Activated naive CD8-positive, alpha-beta T cell (primary cell): ENCODE results near the gene CDH1.
"Not testable (repeated sequence)": the region's sequence is repeated elsewhere in the genome, so short reads cannot be mapped to it uniquely, and the experiment has no call there.

Experiments used
- H3K27ac Mint-ChIP-seq: one replicate; pipeline ENCODE4 v1.8.0; 2021; ENCODE audit warnings: mixed read lengths
- H3K27me3 Mint-ChIP-seq: one replicate; pipeline ENCODE4 v1.8.0; 2021; ENCODE audit warnings: mixed read lengths
- H3K36me3 Mint-ChIP-seq: one replicate; pipeline ENCODE4 v1.8.0; 2021; ENCODE audit warnings: mixed read lengths
- H3K4me1 Mint-ChIP-seq: one replicate; pipeline ENCODE4 v1.8.0; 2021; ENCODE audit warnings: low read depth, mixed read lengths
- H3K4me3 Mint-ChIP-seq: one replicate; pipeline ENCODE4 v1.8.0; 2021; ENCODE audit warnings: mild to moderate bottlenecking, mixed read lengths
- H3K9me3 Mint-ChIP-seq: one replicate; pipeline ENCODE4 v1.8.0; 2021; ENCODE audit warnings: low read depth, mixed read lengths

The CDH1 gene

DNA sequence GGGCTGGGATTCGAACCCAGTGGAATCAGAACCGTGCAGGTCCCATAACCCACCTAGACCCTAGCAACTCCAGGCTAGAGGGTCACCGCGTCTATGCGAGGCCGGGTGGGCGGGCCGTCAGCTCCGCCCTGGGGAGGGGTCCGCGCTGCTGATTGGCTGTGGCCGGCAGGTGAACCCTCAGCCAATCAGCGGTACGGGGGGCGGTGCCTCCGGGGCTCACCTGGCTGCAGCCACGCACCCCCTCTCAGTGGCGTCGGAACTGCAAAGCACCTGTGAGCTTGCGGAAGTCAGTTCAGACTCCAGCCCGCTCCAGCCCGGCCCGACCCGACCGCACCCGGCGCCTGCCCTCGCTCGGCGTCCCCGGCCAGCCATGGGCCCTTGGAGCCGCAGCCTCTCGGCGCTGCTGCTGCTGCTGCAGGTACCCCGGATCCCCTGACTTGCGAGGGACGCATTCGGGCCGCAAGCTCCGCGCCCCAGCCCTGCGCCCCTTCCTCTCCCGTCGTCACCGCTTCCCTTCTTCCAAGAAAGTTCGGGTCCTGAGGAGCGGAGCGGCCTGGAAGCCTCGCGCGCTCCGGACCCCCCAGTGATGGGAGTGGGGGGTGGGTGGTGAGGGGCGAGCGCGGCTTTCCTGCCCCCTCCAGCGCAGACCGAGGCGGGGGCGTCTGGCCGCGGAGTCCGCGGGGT, at the start of gene CDH1:
Gene CDH1 (plus strand): TSS at position 247 of the 684 bp plus-strand sequence. CDS start 124 bp downstream, at position 371.
- Mint-ChIP-seq H3K9me3 (no peaks in the 10 kb centered on the region), H3K27me3 (peaks cover 15% of the 10 kb centered on the region), H3K27ac (no peak within 1 kb of the TSS)

DNA sequence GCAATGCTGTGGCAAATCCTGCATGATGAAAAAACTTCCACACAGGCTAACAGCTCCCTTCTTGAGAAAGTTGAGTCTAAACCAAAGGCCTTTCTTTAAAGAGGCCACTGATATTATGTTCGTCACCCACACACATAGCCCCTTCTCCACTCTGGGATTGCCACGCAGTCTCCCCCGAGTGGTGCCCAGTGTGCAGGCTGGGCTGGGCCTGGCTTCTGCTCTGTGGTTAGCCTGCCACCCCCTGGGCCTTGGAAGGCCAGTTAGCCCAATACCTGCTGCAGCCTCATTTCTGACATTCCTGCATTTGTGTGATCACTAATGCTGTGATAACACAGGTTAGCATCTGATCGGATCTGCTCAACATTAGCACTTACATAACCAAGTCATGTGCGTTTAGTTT, 47.2 kb upstream of the CDH1 start:
- Mint-ChIP-seq H3K27ac (no peak overlapping the region), H3K4me3 (no peak overlapping the region)

More for the DNA sequence above, at the start of gene CDH1:
- H3K36me3 Mint-ChIP-seq: no peaks in the 10 kb centered on the region
- H3K4me1 Mint-ChIP-seq: peaks cover 5% of the 10 kb centered on the region
- H3K4me3 Mint-ChIP-seq: peak within 1 kb of the TSS; percentile 81

DNA sequence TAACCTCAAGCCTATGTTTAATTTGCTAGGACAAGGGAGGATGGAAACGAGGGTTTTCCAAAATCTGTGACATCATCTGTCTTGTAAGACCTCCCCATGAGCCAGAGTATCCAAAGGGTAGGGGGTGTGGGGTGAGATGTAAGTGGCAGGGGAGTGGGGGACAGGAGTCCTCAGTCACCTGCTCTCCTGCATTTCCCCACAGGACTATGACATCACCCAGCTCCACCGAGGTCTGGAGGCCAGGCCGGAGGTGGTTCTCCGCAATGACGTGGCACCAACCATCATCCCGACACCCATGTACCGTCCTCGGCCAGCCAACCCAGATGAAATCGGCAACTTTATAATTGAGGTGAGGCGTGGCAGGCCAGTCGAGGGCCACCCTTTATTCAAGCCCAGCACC, 41.5 kb upstream of the CDH1 start:
- H3K9me3 Mint-ChIP-seq: no peaks in the 10 kb centered on the region
- H3K36me3 Mint-ChIP-seq: no peaks in the 10 kb centered on the region
- H3K27ac Mint-ChIP-seq: no peak overlapping the region
- H3K4me1 Mint-ChIP-seq: no peaks in the 10 kb centered on the region
- H3K4me3 Mint-ChIP-seq: no peak overlapping the region
- no peaks in the 10 kb centered on the region for H3K27me3 Mint-ChIP-seq

More for the DNA sequence above, 47.2 kb upstream of the CDH1 start:
- H3K36me3 Mint-ChIP-seq: no peaks in the 10 kb centered on the region
- H3K27me3 Mint-ChIP-seq: no peaks in the 10 kb centered on the region
- H3K4me1 Mint-ChIP-seq: no peaks in the 10 kb centered on the region
- H3K9me3 Mint-ChIP-seq: no peaks in the 10 kb centered on the region

DNA sequence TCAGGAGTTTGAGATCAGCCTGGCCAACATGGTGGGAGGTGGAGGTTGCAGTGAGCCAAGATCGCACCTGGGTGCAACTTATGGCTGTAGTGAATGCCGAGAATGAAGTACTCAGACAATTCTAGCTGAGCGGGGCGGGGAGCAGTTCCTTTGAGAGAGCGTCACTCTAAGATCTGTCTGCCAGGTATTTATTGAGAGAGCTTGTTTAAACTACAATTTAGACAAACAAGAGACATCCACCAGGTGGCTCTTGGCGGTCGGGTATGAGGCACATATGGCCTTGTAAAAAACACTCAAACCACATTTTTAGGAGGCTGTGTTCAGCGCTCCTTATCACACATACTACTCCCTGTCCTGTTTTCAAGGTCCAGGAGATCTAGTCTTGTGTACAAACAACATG, 40.6 kb upstream of the CDH1 start:
- Mint-ChIP-seq H3K27ac (no peak overlapping the region), H3K4me1 (no peaks in the 10 kb centered on the region), H3K36me3 (no peaks in the 10 kb centered on the region), H3K27me3 (no peaks in the 10 kb centered on the region), H3K9me3 (no peaks in the 10 kb centered on the region), H3K4me3 (no peak overlapping the region)

DNA sequence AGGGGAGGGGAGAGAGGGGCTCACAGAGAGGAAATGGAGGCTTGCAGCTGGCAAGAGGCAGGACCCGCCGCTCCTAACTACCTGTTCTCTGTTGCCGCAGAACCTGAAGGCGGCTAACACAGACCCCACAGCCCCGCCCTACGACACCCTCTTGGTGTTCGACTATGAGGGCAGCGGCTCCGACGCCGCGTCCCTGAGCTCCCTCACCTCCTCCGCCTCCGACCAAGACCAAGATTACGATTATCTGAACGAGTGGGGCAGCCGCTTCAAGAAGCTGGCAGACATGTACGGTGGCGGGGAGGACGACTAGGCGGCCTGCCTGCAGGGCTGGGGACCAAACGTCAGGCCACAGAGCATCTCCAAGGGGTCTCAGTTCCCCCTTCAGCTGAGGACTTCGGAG, 39.0 kb upstream of the CDH1 start:
- Mint-ChIP-seq H3K4me3 (no peak overlapping the region), H3K27me3 (no peaks in the 10 kb centered on the region), H3K36me3 (no peaks in the 10 kb centered on the region), H3K9me3 (no peaks in the 10 kb centered on the region), H3K4me1 (no peaks in the 10 kb centered on the region), H3K27ac (no peak overlapping the region)

DNA sequence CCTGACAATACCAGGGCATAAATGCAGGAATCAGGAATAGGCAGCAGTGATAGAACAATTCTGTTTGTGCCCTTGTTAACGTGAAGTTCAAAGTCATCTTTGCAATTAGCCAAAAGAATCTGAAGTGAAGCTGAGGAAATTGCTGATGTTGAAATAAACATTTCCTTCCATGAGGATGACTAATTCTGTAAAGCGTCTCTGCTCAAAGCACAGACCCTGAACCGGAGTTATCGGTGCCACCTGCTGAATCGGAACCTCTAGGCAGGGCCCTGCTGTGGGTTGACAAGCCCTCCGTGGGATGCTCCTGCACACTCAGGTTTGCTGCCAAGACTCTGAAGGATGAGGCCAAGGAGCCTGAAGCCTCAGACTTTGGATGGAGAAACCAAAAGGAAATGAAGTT, 37.0 kb upstream of the CDH1 start:
- no peak overlapping the region for H3K4me3 Mint-ChIP-seq
- peaks cover 2% of the 10 kb centered on the region for H3K27me3 Mint-ChIP-seq
- H3K4me1 Mint-ChIP-seq: no peaks in the 10 kb centered on the region
- no peaks in the 10 kb centered on the region for H3K9me3 Mint-ChIP-seq
- H3K36me3 Mint-ChIP-seq: no peaks in the 10 kb centered on the region
- no peak overlapping the region for H3K27ac Mint-ChIP-seq

DNA sequence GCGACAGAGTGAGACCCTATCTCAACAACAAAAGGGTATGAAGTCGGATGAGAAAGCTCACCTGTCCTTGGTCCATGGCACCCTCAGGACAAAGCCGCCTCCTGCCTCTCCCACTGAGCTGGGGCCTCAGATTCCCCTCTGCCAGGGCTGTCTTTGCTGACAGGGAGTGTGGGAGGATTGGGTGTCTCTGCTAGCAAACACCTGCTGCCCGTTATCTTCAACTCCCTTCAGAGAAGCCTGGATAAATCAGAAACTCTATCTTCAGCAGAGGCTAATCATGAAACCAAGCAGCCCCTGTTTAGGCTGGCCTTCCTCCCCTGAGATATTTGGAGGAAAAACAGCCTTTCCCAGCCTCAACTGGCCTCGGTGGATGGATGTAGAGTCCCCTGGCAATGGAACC, 36.3 kb upstream of the CDH1 start:
- no peak overlapping the region for H3K4me3 Mint-ChIP-seq
- no peaks in the 10 kb centered on the region for H3K9me3 Mint-ChIP-seq
- H3K27me3 Mint-ChIP-seq: peaks cover 2% of the 10 kb centered on the region
- no peaks in the 10 kb centered on the region for H3K4me1 Mint-ChIP-seq
- H3K27ac Mint-ChIP-seq: no peak overlapping the region
- H3K36me3 Mint-ChIP-seq: no peaks in the 10 kb centered on the region

DNA sequence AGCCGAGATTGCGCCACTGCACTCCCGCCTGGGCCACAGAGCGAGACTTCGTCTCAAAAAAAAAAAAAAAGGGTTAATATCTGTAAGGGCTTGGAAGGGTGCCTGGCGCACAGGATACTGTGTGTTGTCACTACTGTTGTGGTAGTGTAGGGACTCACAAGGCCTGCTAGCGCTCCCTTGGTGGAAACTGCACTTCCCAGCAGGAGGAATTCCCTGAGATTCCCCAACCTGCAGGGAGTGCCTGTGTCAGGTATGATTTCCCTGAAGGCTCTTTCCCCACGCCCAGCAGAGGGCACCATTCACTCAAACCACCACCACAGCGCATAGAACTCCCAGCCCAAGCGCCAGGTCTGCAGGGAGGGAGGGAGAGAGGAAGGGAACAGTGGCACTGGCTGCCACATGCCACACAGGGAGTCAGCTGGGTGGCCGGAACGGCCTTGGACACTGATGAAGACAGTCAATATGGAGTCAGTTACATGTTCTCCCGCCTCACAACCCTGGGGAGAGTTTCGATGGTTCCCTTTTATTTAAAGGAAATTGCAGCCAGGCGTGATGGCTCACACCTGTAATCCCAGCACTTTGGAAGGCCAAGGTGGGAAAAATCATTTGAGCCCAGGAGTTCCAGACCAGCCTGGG, 32.7 kb upstream of the CDH1 start:
- H3K4me3 Mint-ChIP-seq: no peak overlapping the region
- peaks cover 2% of the 10 kb centered on the region for H3K27me3 Mint-ChIP-seq

DNA sequence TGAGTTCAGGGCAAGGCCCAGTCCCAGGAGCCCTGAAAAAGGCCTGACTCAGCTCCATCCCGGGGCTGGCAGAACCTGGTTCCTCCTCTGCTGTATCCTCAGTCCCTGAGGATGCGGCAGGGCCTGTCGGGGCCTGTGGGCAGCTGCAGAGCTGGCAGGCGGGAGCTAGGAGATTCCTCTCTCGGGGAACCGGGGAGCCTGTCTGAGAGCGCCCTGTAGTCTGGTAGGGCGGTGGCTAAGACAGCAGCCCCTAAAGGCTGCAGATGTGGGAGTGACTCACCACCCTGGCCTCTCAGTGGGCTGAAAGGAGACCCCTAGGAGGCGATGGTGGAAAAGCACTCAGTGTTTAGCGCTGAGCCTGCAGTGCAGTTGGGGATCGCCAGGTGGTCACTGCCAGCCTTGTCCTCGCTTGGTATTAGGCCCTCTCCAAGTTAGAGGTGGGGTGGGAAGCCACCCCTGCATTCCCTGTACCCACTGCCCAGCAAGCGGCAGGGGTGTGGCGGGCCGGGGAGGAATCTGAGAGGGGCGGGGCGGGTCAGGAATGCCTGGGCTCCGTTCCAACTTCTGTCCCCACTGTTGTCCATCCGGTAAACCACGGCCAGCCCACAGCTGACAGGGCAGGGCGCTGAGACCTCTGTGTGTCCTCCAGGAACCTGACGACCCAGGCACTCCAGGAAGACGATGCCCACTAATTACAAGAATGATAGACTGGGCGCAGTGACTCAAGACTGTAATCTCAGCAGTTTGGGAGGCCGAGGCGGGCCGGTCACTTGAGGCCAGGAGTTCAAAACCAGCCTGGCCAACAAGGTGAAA, 29.5 kb upstream of the CDH1 start:
- Mint-ChIP-seq H3K4me3 (no peak overlapping the region), H3K4me1 (peaks cover 3% of the 10 kb centered on the region), H3K36me3 (no peaks in the 10 kb centered on the region), H3K9me3 (no peaks in the 10 kb centered on the region), H3K27ac (no peak overlapping the region), H3K27me3 (peaks cover 2% of the 10 kb centered on the region)

More for the DNA sequence above, 32.7 kb upstream of the CDH1 start:
- Mint-ChIP-seq H3K4me1 (no peaks in the 10 kb centered on the region), H3K9me3 (no peaks in the 10 kb centered on the region), H3K36me3 (no peaks in the 10 kb centered on the region), H3K27ac (no peak overlapping the region)

DNA sequence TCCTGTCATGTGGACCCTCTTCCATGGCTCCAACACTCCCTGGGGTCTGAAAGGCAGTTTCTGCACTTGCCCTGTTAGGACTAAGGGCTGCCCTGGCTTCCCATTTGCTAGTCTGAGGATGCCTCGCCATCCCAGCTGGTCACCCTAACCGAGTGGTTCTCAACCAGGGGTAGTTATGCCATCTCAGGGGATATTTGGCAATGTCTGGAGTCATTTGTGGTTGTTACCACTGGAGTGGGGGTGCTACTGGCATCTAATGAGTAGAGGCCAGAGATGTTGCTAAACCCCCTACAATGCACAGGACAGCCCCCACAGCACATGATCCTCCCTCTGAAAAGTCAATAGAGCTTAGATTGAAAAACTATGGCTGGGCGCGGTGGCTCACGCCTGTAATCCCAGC, 26.9 kb upstream of the CDH1 start:
- Mint-ChIP-seq H3K27ac (no peak overlapping the region), H3K4me3 (no peak overlapping the region), H3K36me3 (no peaks in the 10 kb centered on the region), H3K27me3 (peaks cover 6% of the 10 kb centered on the region), H3K9me3 (no peaks in the 10 kb centered on the region), H3K4me1 (peaks cover 3% of the 10 kb centered on the region)

DNA sequence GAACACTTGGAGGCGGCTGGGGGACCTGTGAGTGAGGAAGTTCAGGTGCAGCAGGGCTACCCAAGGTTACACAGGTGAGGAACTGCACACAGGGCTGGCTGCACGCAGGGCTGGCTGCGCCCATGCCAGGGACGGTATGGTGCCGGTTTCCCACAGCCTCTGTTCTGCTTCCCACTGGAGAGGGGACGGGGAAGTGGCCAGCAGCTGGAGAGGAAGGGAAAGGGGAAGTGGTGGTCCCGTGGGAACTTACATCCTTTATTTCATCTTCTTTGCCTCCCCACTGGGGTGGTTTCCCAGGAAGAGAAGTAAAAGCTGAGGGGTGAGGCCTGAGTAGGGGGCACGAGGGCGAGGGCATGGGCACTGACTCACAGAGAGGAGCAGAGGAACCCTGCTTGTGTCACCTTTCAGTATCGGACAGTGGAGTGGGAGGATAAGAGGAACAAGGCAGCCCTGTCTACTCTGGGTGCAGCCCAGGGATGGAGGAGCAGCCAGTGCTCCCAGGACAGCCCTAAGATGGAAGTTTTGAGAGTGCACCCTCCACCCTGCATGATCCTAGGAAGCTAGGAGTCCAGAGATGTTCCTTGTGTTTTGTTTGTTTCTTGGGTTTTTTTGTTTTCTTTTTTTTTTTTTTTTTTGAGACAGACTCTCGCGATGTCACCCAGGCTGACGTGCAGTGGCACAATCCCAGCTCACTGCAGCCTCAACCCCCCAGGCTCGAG, 25.5 kb upstream of the CDH1 start:
- no peak overlapping the region for H3K27ac Mint-ChIP-seq

DNA sequence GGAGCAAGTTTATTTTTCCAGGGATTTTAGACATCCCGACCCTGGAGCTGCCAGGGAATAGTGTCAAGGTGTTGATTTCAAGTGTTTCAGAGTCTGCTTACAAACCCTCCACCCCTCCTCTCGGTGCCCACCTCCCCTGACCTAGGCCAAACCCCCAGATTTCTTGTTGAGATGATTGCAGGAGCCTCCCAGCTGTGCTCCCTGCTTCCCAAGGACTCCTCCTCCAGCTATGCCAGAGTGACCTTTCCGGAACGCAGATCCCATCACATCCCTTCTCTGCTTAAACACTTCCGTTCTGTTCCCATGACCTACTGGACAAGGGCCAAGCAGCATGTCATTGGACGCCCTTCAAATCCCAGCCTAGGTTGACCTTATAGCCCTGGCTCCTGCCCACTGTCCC, 23.7 kb upstream of the CDH1 start:
- no peak overlapping the region for H3K4me3 Mint-ChIP-seq
- no peak overlapping the region for H3K27ac Mint-ChIP-seq
- H3K36me3 Mint-ChIP-seq: peaks cover 2% of the 10 kb centered on the region
- no peaks in the 10 kb centered on the region for H3K9me3 Mint-ChIP-seq
- H3K27me3 Mint-ChIP-seq: peaks cover 6% of the 10 kb centered on the region
- H3K4me1 Mint-ChIP-seq: peaks cover 3% of the 10 kb centered on the region

More for the DNA sequence above, 25.5 kb upstream of the CDH1 start:
- no peaks in the 10 kb centered on the region for H3K9me3 Mint-ChIP-seq
- peaks cover 3% of the 10 kb centered on the region for H3K4me1 Mint-ChIP-seq
- H3K27me3 Mint-ChIP-seq: peaks cover 6% of the 10 kb centered on the region
- no peaks in the 10 kb centered on the region for H3K36me3 Mint-ChIP-seq
- H3K4me3 Mint-ChIP-seq: no peak overlapping the region

DNA sequence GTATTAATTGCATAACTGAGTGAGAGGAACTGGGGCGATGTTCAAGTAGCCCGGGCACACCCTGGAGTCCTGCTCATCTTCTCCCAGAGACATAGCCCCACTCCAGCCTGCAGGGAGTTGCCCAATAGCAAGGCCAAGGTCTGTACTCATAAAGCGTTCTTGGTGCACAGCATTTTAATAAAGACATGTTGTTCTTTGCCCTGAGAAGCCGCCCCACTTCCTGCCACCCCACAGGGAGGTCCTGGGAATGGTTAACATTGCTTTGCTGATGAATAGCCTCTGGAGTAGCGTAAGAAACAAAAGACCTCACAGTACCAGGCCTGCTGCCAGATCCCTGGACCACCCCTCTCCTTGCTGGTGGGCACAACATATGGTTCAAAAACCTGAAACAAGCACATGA, 21.6 kb upstream of the CDH1 start:
- no peak overlapping the region for H3K27ac Mint-ChIP-seq
- no peaks in the 10 kb centered on the region for H3K9me3 Mint-ChIP-seq
- peaks cover 6% of the 10 kb centered on the region for H3K27me3 Mint-ChIP-seq
- no peak overlapping the region for H3K4me3 Mint-ChIP-seq
- peaks cover 2% of the 10 kb centered on the region for H3K36me3 Mint-ChIP-seq
- peaks cover 7% of the 10 kb centered on the region for H3K4me1 Mint-ChIP-seq

DNA sequence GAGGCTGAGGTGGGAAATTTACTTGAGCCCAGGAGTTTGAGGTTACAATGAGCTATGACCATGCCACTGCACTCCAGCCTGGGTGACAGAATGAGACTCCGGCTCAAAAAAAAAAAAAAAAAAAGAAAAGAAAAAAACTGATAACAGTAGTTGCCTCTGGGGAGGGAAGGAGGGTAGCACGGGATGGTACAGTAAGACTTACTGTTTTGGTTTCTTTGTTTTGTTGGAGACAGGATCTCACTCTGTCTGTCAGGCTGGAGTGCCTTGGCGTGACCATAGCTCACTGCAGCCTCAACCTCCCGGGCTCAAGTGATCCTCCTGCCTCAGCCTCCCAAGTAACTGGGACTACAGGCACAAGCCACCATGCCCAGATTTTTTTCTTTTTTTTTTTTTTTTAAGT, 20.6 kb upstream of the CDH1 start:
- H3K36me3 Mint-ChIP-seq, H3K9me3 Mint-ChIP-seq, H3K4me1 Mint-ChIP-seq, H3K27me3 Mint-ChIP-seq, H3K4me3 Mint-ChIP-seq, H3K27ac Mint-ChIP-seq: not testable (repeated sequence)

DNA sequence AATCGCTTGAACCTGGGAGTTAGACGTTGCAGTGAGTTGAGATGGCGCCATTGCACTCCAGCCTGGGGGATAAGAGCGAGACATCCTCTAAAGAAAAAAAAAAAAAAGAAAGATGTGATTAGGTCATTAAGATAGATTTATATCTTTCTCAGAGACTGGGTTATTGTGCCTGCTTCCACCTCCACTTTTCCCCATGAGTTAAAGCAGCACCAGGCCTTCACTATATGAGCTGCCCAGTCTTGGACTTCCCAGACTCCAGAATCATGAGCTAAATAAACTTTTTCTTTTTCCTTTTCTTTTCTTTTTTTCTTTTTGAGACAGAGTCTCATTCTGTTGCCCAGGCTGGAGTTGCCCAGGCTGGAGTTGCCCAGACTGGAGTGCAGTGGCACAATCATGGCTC, 19.4 kb upstream of the CDH1 start:
- no peaks in the 10 kb centered on the region for H3K9me3 Mint-ChIP-seq
- H3K36me3 Mint-ChIP-seq: peaks cover 2% of the 10 kb centered on the region
- peaks cover 6% of the 10 kb centered on the region for H3K27me3 Mint-ChIP-seq
- no peak overlapping the region for H3K27ac Mint-ChIP-seq
- H3K4me3 Mint-ChIP-seq: no peak overlapping the region
- H3K4me1 Mint-ChIP-seq: peaks cover 4% of the 10 kb centered on the region
